NCI-H345 (cell line): ENCODE data around the gene PPARG.
"Not testable (repeated sequence)": the region's sequence is repeated elsewhere in the genome, so short reads cannot be mapped to it uniquely, and the experiment has no call there.

Source experiments
- DNase-seq: peaks from one replicate; lab custom pipeline; 2025; lab: John Stamatoyannopoulos, UW

Gene PPARG

GRCh38 chr3:12443781-12444522 lies 155.1 kb downstream of the PPARG start:
- no peak for DNase-seq

GRCh38 chr3:12444582-12445471 lies 156.0 kb downstream of the PPARG start:
- no peak for DNase-seq

GRCh38 chr3:12445523-12446240 lies 156.8 kb downstream of the PPARG start:
- no peak for DNase-seq

GRCh38 chr3:12446298-12446697 lies 157.4 kb downstream of the PPARG start:
- DNase-seq = no peak

GRCh38 chr3:12447075-12447474 lies 158.2 kb downstream of the PPARG start:
- DNase-seq = no peak

GRCh38 chr3:12448404-12449202 lies 159.7 kb downstream of the PPARG start:
- not testable (repeated sequence) for DNase-seq

DNA sequence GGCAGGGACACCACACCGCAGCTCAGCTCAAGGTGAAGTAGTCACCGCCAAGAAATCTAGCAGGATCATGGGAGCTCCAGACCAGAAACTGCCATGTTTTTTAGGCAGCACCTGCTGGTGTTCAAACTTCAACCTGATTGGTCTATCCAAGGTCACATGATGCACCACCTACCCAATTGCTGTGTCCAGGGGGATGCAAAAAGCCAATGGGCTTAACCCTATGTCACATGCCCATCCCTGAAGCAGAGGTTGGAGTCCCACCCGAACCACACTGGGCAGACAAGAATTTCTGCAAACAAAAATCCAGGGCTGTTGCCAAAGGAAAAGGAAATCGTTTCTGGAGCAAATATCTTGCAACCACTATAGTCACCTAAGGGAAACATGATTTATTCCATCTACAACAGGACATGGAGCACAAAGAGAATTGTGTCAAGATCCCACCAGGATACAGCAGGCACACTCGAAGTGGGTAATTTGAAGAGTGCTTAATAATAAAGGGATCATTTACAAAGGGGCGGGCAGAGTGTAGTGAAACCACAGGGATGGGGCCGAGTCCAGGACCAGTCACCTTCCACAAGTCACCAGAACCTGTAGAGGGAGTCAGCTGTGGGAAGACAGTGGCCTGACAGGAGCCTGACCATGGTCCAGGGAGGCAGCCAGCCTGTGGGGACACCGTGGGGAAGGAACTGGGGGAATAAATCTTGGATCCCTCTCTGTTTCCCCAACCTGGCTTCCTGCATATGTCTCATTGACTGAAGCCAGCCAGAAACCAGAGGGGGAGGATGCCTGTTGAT lies 161.2 kb downstream of the PPARG start:
- DNase-seq = no peak

DNA sequence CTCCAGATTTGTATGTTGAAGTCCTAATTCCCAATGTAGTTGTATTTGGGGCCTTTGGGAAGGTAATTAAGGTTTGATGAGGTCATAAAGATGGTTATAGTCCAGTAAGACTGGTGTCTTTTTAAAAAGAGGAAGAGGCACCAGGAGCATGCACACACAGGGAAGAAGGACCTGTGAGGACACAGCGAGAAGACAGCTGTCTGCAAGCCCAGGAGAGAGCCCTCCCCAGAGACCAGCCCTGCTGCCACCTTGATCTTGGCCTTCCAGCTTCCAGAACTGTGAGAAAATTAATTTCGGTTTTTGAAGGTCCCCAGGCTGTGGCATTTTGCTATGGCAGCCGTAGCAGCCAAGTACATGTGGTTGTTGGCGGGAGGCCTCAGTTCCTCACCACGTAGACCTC lies 162.6 kb downstream of the PPARG start:
- DNase-seq = no peak

DNA sequence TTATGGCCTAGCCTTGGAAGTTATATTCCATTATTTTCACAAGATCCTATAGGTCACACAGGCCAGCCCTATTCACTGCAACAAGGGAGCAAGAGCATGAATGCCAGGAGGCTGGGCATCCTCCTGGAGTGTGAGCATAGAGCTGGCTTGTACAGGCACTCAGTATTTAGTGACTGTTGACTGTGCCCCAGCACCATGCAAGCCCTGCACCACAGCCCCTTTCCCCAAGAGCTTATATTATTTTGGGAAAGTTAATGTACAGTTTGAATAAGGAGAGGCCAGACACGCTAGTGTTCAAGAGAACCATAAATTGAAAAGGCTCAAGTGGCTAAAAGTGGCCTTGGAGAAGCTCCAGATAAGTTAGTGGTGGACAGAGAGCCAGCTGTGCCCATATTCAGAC lies 163.1 kb downstream of the PPARG start:
- DNase-seq = no peak

DNA sequence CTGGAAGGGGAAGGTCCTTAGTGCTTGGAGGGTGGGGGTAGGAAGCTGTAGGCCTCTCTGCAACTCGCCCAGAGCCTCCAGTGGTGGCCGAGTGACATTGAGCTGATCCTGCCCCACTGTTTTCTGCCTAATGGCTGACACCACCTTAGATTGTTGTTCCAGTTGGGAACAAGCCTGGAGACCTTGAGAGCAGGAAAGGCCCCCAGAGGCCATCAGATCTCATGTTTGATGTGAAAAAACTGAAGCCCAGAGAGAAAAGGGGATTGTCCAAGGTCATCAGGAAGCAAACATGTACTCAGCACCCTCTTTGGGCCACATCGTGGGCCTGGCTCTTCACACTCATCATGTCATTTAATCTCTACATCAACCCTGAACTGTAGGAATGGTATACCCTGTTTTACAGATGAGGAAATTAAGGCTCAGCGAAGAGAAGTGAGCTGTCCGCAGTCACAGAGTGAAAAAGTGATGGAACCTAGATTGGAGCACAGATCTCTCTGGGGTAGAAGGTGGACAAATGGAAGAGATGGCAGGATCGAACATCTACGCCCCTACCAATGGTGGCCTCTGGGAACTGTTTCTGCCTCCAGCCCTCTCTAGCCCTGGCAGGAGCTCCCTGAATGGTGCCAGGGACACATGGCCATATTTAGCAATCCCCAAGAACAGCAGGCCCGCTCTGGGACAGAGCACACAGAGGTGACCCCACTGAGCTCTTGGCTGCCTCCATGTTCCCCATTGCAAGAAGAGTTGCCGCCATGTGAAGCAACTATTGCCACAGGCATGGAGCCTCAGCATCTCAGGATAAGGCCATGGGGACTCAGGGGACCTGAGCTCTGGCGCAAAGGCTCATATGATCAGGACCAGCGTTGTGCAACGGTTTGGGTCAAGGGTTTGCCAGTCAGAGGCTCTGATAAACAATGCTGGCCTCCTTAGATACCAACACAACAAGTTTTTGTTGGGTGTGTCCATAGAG lies 163.8 kb downstream of the PPARG start:
- DNase-seq = no peak

DNA sequence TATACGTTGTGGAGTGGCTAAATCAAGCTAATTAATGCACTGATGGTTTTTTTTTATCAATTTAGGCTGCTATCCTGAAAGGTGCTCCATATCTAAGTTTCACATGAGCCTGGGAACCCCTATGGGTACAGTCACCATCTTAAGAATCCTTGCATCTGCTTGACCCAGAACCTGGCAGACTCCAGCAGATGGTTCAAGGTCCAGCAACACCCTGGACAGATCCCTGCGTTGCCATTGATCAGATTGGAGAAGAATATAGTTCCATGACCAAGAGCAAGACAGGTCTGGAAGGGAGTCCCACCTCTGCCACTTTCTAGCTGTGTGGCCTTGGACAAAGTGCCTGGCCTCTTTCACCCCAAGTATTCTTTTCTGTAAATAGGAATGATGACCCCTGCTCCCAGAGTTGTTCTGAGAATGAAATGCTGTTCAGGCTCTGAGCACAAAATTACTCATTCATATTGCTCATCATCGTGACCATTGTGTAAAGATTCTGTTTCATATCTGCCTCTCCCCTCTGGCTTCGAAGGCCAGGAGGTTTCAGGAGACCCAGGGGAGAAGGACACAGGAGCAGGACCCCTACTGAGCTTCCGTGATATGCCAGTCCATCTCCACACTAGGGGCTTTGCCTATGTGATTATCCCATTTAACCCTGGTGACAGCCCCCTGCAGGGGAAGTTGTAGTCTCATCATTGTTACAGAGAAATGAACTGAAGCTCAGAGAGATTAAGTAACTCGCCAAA lies 165.4 kb downstream of the PPARG start:
- DNase-seq = no peak

DNA sequence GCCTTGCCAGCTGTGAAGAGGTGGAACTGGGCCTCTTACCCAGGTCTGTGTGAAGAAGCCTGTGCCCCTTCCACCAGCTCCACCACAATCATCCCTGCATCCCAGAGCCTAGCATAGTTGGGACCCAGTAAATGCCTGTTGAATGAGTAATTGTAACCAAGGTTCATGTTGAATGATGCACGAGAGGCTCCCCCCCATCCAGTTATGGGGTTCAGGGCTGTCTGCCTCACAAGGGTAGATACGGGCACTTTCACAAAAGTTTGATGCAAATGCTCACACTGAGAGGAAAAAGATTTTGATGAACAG lies 165.9 kb downstream of the PPARG start:
- no peak for DNase-seq

DNA sequence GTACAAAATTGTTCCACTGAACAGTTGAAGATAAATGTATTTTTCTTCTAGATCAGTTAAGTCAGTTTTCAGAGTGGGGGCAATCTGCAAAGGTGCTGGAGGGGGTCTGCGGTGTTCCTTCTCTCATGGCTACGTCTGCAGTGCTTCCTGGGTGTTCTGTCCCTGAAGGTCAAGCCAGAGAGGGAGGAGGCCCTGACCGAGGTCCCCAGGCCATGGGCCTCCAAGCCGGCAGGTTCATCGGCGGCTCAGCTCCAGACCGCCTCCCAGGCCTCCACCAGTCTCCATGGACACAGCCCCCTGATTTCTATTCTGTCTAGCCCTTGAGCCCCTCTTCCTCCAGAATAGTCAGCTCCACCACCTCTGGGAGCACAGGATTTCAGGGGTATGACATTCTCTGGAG lies 166.9 kb downstream of the PPARG start:
- DNase-seq = no peak

DNA sequence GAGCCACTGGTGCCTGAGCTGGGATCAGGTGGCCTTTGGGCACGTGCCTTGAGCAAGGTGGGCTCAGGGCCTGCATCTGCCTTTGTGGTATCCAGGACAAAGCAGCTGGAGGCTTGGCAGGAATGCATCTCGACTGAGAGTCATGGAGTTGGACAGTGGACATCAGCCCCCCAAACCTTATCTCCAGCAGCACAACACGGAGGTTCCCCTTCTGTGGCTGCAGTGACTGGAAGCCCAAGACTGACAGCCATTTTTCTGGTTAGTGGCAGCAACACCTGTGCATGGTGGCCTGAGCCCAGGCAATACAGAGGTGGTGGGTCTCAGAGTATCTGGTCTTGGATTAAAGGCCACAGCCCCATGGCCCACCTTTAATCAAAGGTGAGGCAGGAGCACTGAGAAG lies 167.6 kb downstream of the PPARG start:
- DNase-seq = no peak

- DNase-seq = not testable (repeated sequence)
These were observed 168.5 kb downstream of the PPARG start for GRCh38 chr3:12457380-12457779.

GRCh38 chr3:12458901-12459300 lies 170.0 kb downstream of the PPARG start:
- DNase-seq = no peak

DNA sequence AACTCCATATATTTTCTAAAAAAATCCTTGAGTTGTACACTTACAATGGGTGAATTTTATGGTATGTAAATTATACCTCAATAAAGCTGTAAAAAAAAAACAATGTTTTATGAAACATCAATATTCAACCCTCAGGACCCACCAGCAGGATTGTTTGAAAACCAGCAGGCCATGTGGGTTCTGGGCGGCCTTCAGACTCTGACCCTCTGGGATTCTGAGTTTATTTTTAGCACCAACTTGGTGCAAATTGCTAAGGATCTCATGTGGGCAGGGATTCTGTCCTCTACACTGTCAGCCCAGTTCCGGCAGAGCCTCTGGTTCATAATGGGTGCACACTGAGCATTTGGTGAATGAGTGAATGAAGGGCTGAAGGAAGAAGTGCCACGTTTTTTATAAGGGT lies 171.3 kb downstream of the PPARG start:
- DNase-seq = no peak

GRCh38 chr3:12461097-12461649 lies 172.3 kb downstream of the PPARG start:
- no peak for DNase-seq
